ENCODE measurements around the gene RXRA. TPM values are rescaled to one million over a fixed set of nuclear protein-coding genes. Genes with fewer than 3 reads are reported as not detected.
A peak's percentile ranks its signal among the peaks of the same experiment; 100 is the strongest.

RXRA gene
- polyA plus RNA-seq, 3 donors, result 15.8 to 91.0 (median 23.2) TPM

DNA sequence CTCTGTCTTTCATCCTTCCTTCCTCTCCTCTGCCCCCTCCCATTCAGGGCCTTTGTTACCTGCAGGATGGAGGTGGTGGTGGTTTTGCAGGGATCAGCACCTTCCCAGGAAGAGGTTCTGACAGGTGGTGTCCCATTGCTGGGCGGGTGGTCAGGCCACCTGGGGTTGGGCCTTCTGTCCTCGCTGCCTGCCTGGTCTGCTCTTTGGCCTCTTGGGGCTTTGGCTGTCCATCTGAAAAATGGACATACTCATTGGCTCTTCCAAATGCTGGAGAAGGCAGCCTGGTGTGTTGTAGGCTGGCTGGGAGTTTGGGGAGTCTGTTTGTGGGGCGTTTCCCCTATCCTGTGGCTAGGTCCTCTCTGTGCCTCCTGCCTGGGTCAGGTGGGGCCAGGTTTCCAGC, 4.3 kb downstream of the RXRA start:
- H3K4me1 ChIP-seq (ENCODE audit: control insufficient read depth in 1 of 2, insufficient read depth in 2 of 2, low read length in 2 of 2), result peaks cover 68 to 88% of the 10 kb centered on the region in 2 donors
- no peak overlapping the region for H3K4me3 ChIP-seq (replicated peaks in 1 of 3; ENCODE audit: low read depth in 2 of 3, low read length in 3 of 3)
- peak overlapping the region; percentile 99 for H3K4me2 ChIP-seq (replicated peaks; ENCODE audit: extremely low read depth, low read length, poor library complexity, severe bottlenecking)
- H3K27ac ChIP-seq (ENCODE audit: low read depth in 1 of 2, low read length in 2 of 2), result peak overlapping the region in 1 of 2 donors; percentile 53
- Mint-ChIP-seq H3K27ac (peak overlapping the region in 3 of 7 donors; percentile 1 to 83 (median 79)), H3K4me3 (no peak overlapping the region), H3K27me3 (ENCODE audit: low read depth in 3 of 3) (no peaks in the 10 kb centered on the region), H3K4me1 (peaks cover 67% of the 10 kb centered on the region), H3K9me3 (no peaks in the 10 kb centered on the region), H3K36me3 (peaks cover 9 to 20% of the 10 kb centered on the region in 2 donors)
- no peaks in the 10 kb centered on the region for H3K36me3 ChIP-seq (replicated peaks in 1 of 2; ENCODE audit: control insufficient read depth in 1 of 2, insufficient read depth in 2 of 2, low read length in 2 of 2)
- intact Hi-C loops (cut with micrococcal nuclease), result no loop called here
- no peaks in the 10 kb centered on the region for H3K9me3 ChIP-seq (replicated peaks in 1 of 2; ENCODE audit: control insufficient read depth in 1 of 2, insufficient read depth in 1 of 2, low read length in 2 of 2)
- H3K27me3 ChIP-seq (ENCODE audit: control insufficient read depth in 2 of 2, insufficient read depth in 2 of 2, low read length in 2 of 2), result no peaks in the 10 kb centered on the region
- H4K20me1 ChIP-seq (ENCODE audit: insufficient read depth, low read length), result peaks cover 88% of the 10 kb centered on the region
- H3K79me2 ChIP-seq (ENCODE audit: insufficient read depth, low read length), result peaks cover 89% of the 10 kb centered on the region
- TF ChIP-seq, protein P1, sequence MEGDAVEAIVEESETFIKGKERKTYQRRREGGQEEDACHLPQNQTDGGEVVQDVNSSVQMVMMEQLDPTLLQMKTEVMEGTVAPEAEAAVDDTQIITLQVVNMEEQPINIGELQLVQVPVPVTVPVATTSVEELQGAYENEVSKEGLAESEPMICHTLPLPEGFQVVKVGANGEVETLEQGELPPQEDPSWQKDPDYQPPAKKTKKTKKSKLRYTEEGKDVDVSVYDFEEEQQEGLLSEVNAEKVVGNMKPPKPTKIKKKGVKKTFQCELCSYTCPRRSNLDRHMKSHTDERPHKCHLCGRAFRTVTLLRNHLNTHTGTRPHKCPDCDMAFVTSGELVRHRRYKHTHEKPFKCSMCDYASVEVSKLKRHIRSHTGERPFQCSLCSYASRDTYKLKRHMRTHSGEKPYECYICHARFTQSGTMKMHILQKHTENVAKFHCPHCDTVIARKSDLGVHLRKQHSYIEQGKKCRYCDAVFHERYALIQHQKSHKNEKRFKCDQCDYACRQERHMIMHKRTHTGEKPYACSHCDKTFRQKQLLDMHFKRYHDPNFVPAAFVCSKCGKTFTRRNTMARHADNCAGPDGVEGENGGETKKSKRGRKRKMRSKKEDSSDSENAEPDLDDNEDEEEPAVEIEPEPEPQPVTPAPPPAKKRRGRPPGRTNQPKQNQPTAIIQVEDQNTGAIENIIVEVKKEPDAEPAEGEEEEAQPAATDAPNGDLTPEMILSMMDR (IDR thresholded peaks at IDR 0.05), result no peak
- WGBS (ENCODE audit: insufficient coverage), result 100% methylated on average over 2 of the region's 3 CpGs
- DNase-seq, result no peak
- no peak overlapping the region for H2AFZ ChIP-seq (ENCODE audit: insufficient read depth, low read depth, low read length, poor library complexity, severe bottlenecking)
- H3K9ac ChIP-seq (ENCODE audit: insufficient read depth, low read length, poor library complexity, severe bottlenecking), result peak overlapping the region; percentile 86

DNA sequence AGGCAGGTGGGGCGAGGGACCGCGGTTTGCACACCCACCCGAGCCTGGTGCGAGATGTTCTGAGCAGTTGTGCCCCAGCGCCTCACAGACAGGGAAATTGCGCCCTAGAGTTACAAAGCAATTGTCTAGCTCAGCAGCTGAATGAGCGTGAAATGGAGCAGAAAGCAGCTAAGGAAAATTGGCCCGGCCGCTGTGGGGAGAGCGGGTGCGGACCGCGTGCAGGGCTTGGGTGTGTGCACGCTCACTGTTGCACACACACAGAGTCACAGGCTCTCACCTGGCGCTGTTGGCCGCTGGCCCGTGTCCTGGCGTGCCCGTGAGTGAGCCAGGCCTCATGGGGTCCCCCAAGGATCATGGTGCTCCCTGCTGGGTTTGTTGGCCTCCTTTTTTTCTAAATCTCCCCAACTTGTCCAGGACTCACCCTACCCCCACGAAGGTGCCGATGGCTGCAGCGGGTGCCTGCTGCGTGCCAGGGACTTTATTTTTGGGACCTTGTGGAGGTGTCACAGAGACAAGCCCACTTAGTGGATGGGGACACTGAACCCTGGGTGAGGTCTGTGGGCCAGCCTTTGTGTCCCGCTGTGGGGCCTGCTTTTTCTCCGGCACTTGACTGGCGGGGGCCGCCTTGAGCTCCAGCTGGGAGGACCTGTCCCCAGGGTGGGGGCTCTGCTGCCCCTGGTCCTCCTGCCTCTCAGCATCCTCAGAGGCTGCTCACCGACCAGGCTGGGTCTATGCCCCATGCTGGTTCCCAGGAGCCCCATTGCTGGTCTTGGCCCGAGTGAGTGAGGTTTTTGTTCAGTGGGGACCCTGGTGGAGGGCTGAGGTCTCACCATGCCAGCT, 5.2 kb downstream of the RXRA start:
- Mint-ChIP-seq H3K4me3 (no peak overlapping the region), H3K4me1 (peaks cover 75% of the 10 kb centered on the region), H3K36me3 (peaks cover 9 to 23% of the 10 kb centered on the region in 2 donors), H3K27ac (no peak overlapping the region), H3K27me3 (ENCODE audit: low read depth in 3 of 3) (no peaks in the 10 kb centered on the region), H3K9me3 (no peaks in the 10 kb centered on the region)
- peaks cover 77 to 95% of the 10 kb centered on the region in 2 donors for H3K4me1 ChIP-seq (ENCODE audit: control insufficient read depth in 1 of 2, insufficient read depth in 2 of 2, low read length in 2 of 2)
- H3K36me3 ChIP-seq (replicated peaks in 1 of 2; ENCODE audit: control insufficient read depth in 1 of 2, insufficient read depth in 2 of 2, low read length in 2 of 2), result peaks cover 0 to 3% of the 10 kb centered on the region in 2 donors
- no peak for DNase-seq
- H3K4me3 ChIP-seq (replicated peaks in 1 of 3; ENCODE audit: low read depth in 2 of 3, low read length in 3 of 3), result no peak overlapping the region
- no peaks in the 10 kb centered on the region for H3K9me3 ChIP-seq (replicated peaks in 1 of 2; ENCODE audit: control insufficient read depth in 1 of 2, insufficient read depth in 1 of 2, low read length in 2 of 2)
- peak overlapping the region in 1 of 2 donors; percentile 53 for H3K27ac ChIP-seq (ENCODE audit: low read depth in 1 of 2, low read length in 2 of 2)
- no peak overlapping the region for H3K4me2 ChIP-seq (replicated peaks; ENCODE audit: extremely low read depth, low read length, poor library complexity, severe bottlenecking)
- peaks cover 97% of the 10 kb centered on the region for H3K79me2 ChIP-seq (ENCODE audit: insufficient read depth, low read length)
- H2AFZ ChIP-seq (ENCODE audit: insufficient read depth, low read depth, low read length, poor library complexity, severe bottlenecking), result no peak overlapping the region
- no peaks in the 10 kb centered on the region for H3K27me3 ChIP-seq (ENCODE audit: control insufficient read depth in 2 of 2, insufficient read depth in 2 of 2, low read length in 2 of 2)
- intact Hi-C loops (cut with micrococcal nuclease), result no loop called here
- peaks cover 96% of the 10 kb centered on the region for H4K20me1 ChIP-seq (ENCODE audit: insufficient read depth, low read length)
- TF ChIP-seq, protein P1 (IDR thresholded peaks at IDR 0.05), result no peak
- WGBS (ENCODE audit: insufficient coverage), result 94% methylated on average over 27 of the region's 30 CpGs
- H3K9ac ChIP-seq (ENCODE audit: insufficient read depth, low read length, poor library complexity, severe bottlenecking), result no peak overlapping the region
